ENCODE results near the gene SPRR2F.

The SPRR2F gene

DNA sequence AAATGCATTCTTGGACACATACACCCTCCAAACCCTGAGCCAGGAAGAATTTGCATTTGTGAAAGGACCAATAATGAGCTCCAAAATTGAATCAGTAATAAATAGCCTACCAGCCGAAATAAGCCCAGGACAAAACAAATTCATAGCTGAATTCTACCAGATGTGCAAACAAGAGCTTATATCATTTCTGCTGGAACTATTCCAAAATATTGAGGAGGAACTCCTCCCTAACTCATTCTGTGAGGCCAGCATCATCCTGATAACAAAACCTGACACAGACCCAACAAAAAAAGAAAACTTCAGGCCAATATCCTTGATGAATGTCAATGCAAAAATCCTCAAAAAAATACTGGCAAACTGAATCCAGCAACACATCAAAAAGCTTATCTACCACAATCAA lies 25.7 kb downstream of the SPRR2F start:
- no peaks in the 10 kb centered on the region for H3F3A ChIP-seq (ENCODE audit: insufficient read depth, low read length)
- H3K27ac ChIP-seq (ENCODE audit: low read length): no peak overlapping the region
- H3K4me2 ChIP-seq (ENCODE audit: low read depth, low read length): no peak overlapping the region
- H3K9me2 ChIP-seq (replicated peaks; ENCODE audit: insufficient read depth, low read length): no peaks in the 10 kb centered on the region
- H3K27me3 ChIP-seq (replicated peaks; ENCODE audit: insufficient read depth, low read length): no peaks in the 10 kb centered on the region
- no peak for DNase-seq
- H3K79me2 ChIP-seq (ENCODE audit: low read length): no peaks in the 10 kb centered on the region
- TF ChIP-seq EZH2 (optimal IDR thresholded peaks at IDR 0.05; ENCODE audit: low read depth, low read length): no peak
- no peak for TF ChIP-seq EZH2phosphoT487 (IDR thresholded peaks at IDR 0.05; ENCODE audit: low read length)
- TF ChIP-seq, protein P1, sequence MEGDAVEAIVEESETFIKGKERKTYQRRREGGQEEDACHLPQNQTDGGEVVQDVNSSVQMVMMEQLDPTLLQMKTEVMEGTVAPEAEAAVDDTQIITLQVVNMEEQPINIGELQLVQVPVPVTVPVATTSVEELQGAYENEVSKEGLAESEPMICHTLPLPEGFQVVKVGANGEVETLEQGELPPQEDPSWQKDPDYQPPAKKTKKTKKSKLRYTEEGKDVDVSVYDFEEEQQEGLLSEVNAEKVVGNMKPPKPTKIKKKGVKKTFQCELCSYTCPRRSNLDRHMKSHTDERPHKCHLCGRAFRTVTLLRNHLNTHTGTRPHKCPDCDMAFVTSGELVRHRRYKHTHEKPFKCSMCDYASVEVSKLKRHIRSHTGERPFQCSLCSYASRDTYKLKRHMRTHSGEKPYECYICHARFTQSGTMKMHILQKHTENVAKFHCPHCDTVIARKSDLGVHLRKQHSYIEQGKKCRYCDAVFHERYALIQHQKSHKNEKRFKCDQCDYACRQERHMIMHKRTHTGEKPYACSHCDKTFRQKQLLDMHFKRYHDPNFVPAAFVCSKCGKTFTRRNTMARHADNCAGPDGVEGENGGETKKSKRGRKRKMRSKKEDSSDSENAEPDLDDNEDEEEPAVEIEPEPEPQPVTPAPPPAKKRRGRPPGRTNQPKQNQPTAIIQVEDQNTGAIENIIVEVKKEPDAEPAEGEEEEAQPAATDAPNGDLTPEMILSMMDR (IDR thresholded peaks at IDR 0.05; ENCODE audit: low read length): no peak
- no peaks in the 10 kb centered on the region for H3K4me1 ChIP-seq (ENCODE audit: low read length)
- H4K20me1 ChIP-seq (ENCODE audit: insufficient read depth, low read length): no peaks in the 10 kb centered on the region
- H2AFZ ChIP-seq (ENCODE audit: low read length): no peak overlapping the region
- H3K36me3 ChIP-seq (replicated peaks; ENCODE audit: insufficient read depth, low read length): no peaks in the 10 kb centered on the region
- no peaks in the 10 kb centered on the region for H3K9me3 ChIP-seq (replicated peaks; ENCODE audit: insufficient read depth, low read length)
- H3K4me3 ChIP-seq (ENCODE audit: low read length): no peak overlapping the region
- H3K9ac ChIP-seq (ENCODE audit: low read length): no peak overlapping the region

DNA sequence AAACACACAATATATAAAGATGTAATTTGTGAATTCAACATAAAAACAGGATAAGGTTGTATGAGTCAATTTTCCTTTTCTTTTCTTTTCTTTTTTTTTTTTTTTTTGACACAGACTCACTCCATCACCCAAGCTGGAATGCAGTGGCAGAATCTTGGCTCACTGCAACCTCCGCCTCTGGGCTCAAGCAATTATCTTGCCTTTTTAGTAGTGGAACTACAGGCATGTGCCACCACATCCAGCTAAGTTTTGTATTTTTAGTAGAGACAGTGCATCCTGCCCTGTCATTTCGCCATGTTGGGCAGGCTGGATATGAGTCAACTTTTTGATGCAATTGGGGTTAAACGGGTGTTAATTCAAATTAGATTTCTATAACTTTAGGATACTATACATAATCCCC lies 31.6 kb downstream of the SPRR2F start:
- no peak overlapping the region for H3K9ac ChIP-seq (ENCODE audit: low read length)
- no peaks in the 10 kb centered on the region for H3K9me3 ChIP-seq (replicated peaks; ENCODE audit: insufficient read depth, low read length)
- TF ChIP-seq, protein P1 (IDR thresholded peaks at IDR 0.05; ENCODE audit: low read length): no peak
- TF ChIP-seq EZH2phosphoT487 (IDR thresholded peaks at IDR 0.05; ENCODE audit: low read length) (no peak), EZH2 (optimal IDR thresholded peaks at IDR 0.05; ENCODE audit: low read depth, low read length) (no peak)
- no peaks in the 10 kb centered on the region for H3K36me3 ChIP-seq (replicated peaks; ENCODE audit: insufficient read depth, low read length)
- H3F3A ChIP-seq (ENCODE audit: insufficient read depth, low read length): no peaks in the 10 kb centered on the region
- no peaks in the 10 kb centered on the region for H3K79me2 ChIP-seq (ENCODE audit: low read length)
- no peak for DNase-seq
- no peak overlapping the region for H2AFZ ChIP-seq (ENCODE audit: low read length)
- H4K20me1 ChIP-seq (ENCODE audit: insufficient read depth, low read length): no peaks in the 10 kb centered on the region
- no peak overlapping the region for H3K27ac ChIP-seq (ENCODE audit: low read length)
- no peaks in the 10 kb centered on the region for H3K27me3 ChIP-seq (replicated peaks; ENCODE audit: insufficient read depth, low read length)
- H3K9me2 ChIP-seq (replicated peaks; ENCODE audit: insufficient read depth, low read length): no peaks in the 10 kb centered on the region
- no peak overlapping the region for H3K4me2 ChIP-seq (ENCODE audit: low read depth, low read length)
- no peak overlapping the region for H3K4me3 ChIP-seq (ENCODE audit: low read length)
- H3K4me1 ChIP-seq (ENCODE audit: low read length): no peaks in the 10 kb centered on the region

DNA sequence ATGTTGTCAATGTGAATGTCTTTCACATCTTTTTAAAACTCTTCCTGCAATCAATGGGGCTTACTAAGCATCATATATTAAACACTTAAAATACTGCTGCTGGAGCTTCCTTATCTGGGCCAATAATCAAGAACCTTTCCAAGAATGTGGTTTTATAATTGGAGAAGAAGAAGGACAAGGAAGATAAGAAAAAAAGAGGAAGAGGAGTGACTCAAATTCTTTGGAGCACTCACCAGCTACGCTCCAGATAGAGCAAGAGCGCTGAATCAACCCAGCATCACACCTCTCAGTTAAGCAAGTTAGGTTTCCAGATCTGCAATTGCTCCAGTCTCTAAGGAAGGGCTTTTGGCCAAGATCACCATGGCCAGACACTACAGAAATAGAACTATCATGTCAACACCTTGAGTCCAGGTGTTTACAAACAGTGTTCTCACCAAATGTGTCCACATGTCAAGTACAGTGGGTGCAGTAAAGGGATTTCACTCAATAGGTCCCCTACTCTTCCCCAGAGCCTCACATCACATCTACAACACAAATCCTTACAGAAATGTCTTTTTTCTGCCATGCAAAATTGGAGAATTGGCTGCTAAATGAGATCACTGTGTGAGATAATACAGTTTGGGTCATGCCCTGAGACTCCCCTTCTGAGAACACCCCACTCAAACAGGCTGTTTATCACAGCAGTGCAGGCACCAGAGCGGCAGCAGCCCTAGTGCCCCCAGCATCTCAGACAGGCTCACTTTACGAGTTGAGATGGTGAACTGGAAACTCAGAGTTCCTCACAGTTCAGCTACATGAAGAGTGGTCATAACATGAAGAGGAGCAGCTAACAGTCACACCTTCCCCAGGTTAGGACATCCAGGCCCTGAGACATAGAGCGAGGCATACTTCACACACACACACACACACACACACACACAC lies 40.2 kb downstream of the SPRR2F start:
- no peaks in the 10 kb centered on the region for H3K36me3 ChIP-seq (replicated peaks; ENCODE audit: insufficient read depth, low read length)
- H4K20me1 ChIP-seq (ENCODE audit: insufficient read depth, low read length): no peaks in the 10 kb centered on the region
- H3K9ac ChIP-seq (ENCODE audit: low read length): no peak overlapping the region
- H2AFZ ChIP-seq (ENCODE audit: low read length): no peak overlapping the region
- H3K9me3 ChIP-seq (replicated peaks; ENCODE audit: insufficient read depth, low read length): no peaks in the 10 kb centered on the region
- no peak for TF ChIP-seq EZH2phosphoT487 (IDR thresholded peaks at IDR 0.05; ENCODE audit: low read length)
- no peak for TF ChIP-seq EZH2 (optimal IDR thresholded peaks at IDR 0.05; ENCODE audit: low read depth, low read length)
- TF ChIP-seq, protein P1 (IDR thresholded peaks at IDR 0.05; ENCODE audit: low read length): no peak
- H3K27ac ChIP-seq (ENCODE audit: low read length): no peak overlapping the region
- DNase-seq: no peak
- no peaks in the 10 kb centered on the region for H3F3A ChIP-seq (ENCODE audit: insufficient read depth, low read length)
- H3K27me3 ChIP-seq (replicated peaks; ENCODE audit: insufficient read depth, low read length): no peaks in the 10 kb centered on the region
- H3K9me2 ChIP-seq (replicated peaks; ENCODE audit: insufficient read depth, low read length): no peaks in the 10 kb centered on the region
- no peaks in the 10 kb centered on the region for H3K79me2 ChIP-seq (ENCODE audit: low read length)
- H3K4me1 ChIP-seq (ENCODE audit: low read length): no peaks in the 10 kb centered on the region
- no peak overlapping the region for H3K4me3 ChIP-seq (ENCODE audit: low read length)
- H3K4me2 ChIP-seq (ENCODE audit: low read depth, low read length): no peak overlapping the region
